HUDEP-2 (cell line): ENCODE results near the gene SPATA20.

ENCODE experiments used
- DNase-seq, 76 experiments: peaks; one replicate each; lab custom pipeline; 2025; ENCODE audit not compliant: unreplicated experiment in 76 of 76; lab: John Stamatoyannopoulos, UW

SPATA20 gene

DNA sequence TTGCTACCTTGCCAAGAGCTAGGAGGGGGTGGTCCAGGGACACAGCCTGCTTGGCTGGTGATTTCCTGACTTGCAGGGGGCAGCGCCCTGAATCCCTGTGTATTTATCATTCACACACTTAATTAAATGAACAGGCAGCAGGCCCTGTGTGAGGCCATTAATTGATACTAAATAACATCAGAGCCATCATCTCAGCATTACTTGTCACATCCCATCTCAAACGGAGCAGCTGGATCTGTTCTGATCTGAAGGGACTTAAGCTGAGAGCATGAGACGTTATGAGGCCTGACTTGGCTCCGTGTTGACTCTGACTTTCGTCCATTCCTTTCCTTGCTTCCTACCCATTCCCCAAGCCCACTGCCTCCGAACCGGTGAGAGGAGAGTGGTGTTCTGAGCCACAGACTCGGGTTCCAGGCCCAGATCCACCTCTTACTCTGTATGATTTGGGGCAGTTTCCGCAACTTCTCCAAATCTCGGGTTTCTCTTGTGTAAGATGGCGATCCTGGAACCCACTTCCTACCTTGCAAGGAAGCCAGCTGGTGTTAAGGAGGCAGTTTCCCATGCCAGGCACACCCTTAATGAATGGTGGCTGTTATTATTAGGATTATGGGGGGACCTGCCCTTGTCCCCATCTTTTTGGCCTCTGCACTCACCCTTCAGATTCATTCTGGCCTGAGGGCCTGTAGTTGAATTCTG, 47.3 kb downstream of the SPATA20 start:
- DNase-seq, result no peak

DNA sequence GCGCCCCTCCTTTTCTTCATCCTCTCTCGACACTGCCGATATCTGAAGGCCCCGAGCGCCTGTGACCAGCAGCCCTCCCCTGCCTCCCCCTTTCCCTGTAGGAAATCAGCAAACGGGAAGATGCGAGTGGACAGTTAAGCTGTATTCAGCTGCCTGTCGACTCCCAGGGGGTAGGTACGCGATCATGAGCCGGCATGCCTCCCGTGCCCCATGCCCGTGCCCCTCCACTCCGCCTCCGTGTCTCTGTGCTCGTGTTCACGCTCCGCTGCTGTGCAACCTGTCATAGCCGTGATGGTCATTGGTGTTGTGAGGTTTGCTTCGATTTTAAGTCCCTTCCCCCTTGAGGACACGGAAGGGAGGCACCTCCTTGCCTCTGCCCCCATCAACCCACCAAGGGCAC, 47.9 kb downstream of the SPATA20 start:
- DNase-seq, result no peak

DNA sequence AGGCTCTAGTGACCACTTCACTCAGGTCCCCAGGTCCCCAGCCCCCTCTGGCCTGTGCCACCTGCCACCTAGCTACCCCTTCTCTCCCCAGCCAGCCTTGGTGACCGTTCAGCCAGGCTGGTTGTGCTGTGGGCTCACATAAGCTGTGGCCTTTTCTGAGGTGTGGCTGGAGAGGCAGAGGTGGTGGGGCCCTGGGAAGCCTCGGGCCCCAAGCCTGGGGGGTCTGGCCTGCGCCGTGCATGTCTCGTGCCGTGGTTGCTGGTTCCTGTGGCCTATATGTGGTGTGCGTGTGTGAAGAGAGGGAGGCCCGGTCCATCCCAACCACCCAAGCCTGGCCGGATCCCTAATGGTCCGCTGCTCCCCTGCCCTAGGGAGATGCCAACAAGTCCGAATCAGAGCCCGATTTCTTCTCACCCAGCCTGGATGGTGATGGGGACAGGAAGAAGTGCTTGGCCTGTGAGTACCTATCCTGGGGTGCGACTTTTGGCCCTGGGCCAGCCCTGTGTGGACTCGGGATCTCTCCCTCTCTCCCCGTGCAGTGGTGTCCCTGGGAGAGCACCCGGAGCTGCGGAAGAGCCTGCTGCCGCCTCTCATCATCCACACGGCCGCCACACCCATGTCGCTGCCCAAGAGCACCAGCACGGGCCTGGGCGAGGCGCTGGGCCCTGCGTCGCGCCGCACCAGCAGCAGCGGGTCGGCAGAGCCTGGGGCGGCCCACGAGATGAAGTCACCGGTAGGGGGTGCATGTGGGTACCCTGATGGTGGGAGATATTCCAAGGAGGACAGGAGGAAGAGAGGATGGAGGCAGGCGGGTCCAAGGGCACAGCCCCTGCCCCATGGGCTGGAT, 49.4 kb downstream of the SPATA20 start:
- DNase-seq, result no peak

DNA sequence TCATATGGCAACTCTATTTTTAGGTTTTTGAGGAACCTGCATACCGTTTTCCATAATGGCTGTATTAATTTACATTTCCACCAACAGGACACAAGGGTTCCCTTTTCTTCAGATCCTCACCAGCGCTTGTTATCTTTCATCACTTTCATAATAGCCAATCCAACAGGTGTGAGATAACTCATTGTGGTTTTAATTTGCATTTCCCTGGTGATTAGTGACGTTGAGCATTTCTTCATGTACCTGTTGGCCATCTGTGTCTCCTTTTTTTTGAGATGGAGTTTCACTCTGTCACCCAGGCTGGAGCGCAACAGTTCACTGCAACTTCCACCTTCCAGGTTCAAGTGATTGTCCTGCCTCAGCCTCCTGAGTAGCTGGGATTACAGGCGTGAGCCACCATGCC, 51.5 kb downstream of the SPATA20 start:
- no peak for DNase-seq

DNA sequence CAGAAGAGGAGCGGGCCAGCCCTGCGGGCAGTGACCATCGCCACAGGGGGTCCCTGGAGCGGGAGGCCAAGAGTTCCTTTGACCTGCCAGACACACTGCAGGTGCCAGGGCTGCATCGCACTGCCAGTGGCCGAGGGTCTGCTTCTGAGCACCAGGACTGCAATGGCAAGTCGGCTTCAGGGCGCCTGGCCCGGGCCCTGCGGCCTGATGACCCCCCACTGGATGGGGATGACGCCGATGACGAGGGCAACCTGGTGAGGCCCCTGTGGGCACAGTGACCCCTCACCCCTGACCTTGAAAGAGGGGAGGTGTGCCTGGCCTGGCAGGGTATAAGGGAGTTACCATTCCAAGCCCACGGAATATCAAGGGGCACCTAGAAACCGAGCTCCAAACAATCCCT, 52.6 kb downstream of the SPATA20 start:
- no peak for DNase-seq

DNA sequence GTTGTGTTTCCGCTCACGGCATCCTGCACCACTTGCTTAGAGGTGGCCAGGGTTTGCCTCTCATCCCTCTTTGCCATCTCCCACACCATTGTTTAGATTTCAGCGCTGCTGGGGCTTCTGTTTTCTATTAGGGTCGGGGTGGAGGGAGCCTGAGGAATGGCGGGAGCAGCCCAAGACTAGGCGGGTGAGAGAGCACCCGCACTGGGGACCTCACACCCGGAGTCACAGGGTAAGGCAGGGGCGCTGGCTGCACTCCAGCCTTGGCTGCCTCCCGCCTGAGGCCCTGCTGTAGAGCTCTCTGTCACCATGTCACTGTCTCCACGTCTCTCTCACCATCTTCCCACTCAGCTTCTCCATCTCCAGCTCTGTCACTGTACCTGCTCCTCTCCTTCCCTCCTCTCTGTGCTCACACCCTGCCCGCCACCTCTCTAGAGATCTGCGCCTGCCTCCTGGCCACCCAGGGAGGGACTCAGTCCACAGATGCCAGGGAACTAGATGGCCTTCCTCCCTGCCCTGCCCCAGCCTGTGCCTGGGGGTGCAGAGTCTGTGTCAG, 54.9 kb downstream of the SPATA20 start:
- no peak for DNase-seq

DNA sequence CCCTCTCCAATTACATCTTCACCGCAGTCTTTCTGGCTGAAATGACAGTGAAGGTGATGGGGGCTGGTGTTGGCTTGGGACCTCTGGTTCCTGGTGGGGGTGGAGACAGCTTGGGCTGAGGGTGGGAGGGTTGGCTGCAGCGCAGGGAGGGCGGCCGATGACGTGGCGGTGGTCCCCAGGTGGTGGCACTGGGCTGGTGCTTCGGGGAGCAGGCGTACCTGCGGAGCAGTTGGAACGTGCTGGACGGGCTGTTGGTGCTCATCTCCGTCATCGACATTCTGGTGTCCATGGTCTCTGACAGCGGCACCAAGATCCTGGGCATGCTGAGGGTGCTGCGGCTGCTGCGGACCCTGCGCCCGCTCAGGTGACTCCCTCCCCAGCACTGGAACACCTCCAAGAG, 55.9 kb downstream of the SPATA20 start:
- no peak for DNase-seq

DNA sequence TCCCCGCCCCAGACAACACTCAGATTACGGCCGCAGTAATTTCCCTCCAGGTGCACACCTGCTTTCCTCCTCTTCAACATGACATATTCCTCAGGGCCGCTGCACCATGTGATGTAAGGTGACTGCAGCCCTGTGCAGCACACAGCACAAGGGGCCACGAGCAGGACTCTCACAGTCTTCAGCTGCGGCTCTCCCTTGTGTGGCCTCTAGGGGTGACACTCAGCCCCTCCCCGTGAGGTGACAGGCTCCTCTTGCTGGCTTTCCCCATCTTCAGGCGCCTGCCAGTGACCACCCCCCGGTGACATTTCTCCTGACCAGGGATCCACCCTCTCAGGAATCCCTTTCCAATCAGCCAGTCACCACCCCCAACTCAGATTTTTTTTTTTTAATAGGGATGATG, 56.4 kb downstream of the SPATA20 start:
- peak in 6 of 76 experiments; percentile 6 to 20 (median 14) for DNase-seq

DNA sequence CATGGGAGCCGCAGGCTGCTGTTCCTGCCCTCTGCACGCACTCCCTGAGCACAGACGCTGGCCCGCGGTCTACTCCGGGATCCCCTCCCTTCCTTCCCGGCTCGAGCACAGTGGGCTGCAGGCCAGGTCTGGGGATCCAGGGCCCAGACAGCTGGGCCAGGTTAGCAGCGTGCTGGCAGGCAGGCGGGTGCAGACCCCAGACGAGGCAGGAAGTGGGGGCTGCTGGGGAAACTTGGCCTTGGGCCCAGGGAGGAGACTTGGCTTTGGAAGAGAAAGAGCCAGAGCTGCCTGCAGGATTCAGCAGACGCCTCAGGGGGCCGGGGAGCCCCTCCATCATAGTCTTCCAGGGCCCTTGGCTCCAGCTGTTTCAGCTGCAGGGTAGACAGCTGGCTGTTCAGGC, 57.5 kb downstream of the SPATA20 start:
- no peak for DNase-seq

DNA sequence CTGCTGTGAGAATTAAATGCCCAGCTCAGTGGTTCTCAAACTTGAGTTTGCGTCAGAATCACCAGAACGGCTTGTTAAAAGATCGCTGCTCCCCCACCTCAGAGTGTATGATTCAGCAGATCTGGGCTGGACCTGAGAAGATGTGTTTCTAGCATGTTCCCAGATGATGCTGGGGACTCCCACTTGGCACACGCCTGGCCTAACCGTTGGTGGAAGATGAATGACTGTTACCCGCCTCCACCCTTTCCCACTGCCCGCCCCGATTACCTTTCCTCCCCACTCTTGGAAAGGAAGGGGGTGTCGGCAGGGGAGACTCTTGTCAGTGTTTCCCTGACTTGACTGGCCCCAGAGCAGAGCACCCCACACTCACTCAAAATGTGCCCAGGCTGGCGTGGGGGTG, 58.5 kb downstream of the SPATA20 start:
- DNase-seq, result peak in 3 of 76 experiments; percentile 19 to 32 (median 30)
